PC-3 (cell line): ENCODE results near the gene PLA2G2E. TPM values are rescaled to one million over a fixed set of nuclear protein-coding genes. Genes with fewer than 3 reads are reported as not detected.

Source experiments
- ATAC-seq: fragments of 200-7000 bp; cut with Tn5 transposase; 2 replicates; pipeline ENCODE4 v1.9.1; 2020; ENCODE audit warnings: mild to moderate bottlenecking, moderate library complexity
- BruUV-seq: library from RNA; stranded (reverse); fragments of 400-500 nt; replicated peaks from 2 replicates; lab custom pipeline; 2021; lab: Mats Ljungman, UMichigan
- CTCF ChIA-PET: fragments of 300-600 bp; sonication (Branson Sonifier 250); formaldehyde crosslinking; loops from one replicate; lab custom pipeline; 2022; ENCODE audit warnings: antibody characterized with exemption; lab: Charles Lee
- POLR2A ChIA-PET: fragments of 300-600 bp; sonication (Branson Sonifier 250); formaldehyde crosslinking; loops from one replicate; lab custom pipeline; 2022; ENCODE audit warnings: antibody characterized with exemption; ENCODE audit not compliant: unreplicated experiment; lab: Charles Lee
- DNase-seq: peaks from one replicate; pipeline ENCODE4 v3.0.0-alpha.2; 2015
- H2AFZ ChIP-seq: fragments of 300-600 bp; sonication (generic); 2 replicates; pipeline ENCODE4 v1.6.0; 2016; ENCODE audit warnings: antibody characterized with exemption, low read length
- H3F3A ChIP-seq: fragments of 300-600 bp; sonication (generic); one replicate; pipeline ENCODE4 v1.6.0; 2017; ENCODE audit warnings: antibody characterized with exemption, low read length, control low read depth, mild to moderate bottlenecking; ENCODE audit not compliant: unreplicated experiment
- H3K27ac ChIP-seq: fragments of 300-600 bp; sonication (generic); 2 replicates; pipeline ENCODE4 v1.5.1; 2016; ENCODE audit warnings: mild to moderate bottlenecking, low read length
- H3K27me3 ChIP-seq: fragments of 300-600 bp; sonication (generic); 2 replicates; pipeline ENCODE4 v1.6.1; 2016; ENCODE audit warnings: low read length, mixed read lengths
- H3K36me3 ChIP-seq: fragments of 300-600 bp; sonication (generic); 2 replicates; pipeline ENCODE4 v1.6.1; 2016; ENCODE audit warnings: low read depth, mixed run types, low read length, mixed read lengths
- H3K4me1 ChIP-seq: fragments of 300-600 bp; sonication (generic); 2 replicates; pipeline ENCODE4 v1.5.1; 2016; ENCODE audit warnings: low read length; ENCODE audit not compliant: insufficient read depth
- H3K4me2 ChIP-seq: fragments of 300-600 bp; sonication (generic); 2 replicates; pipeline ENCODE4 v1.6.0; 2016; ENCODE audit warnings: low read length
- H3K4me3 ChIP-seq: fragments of 300-600 bp; sonication (generic); 2 replicates; pipeline ENCODE4 v1.5.1; 2016; ENCODE audit warnings: mild to moderate bottlenecking, low read length, mixed read lengths
- H3K79me2 ChIP-seq: fragments of 300-600 bp; sonication (generic); 2 replicates; pipeline ENCODE4 v1.6.1; 2017; ENCODE audit warnings: low read length, mixed read lengths
- H3K9ac ChIP-seq: fragments of 300-600 bp; sonication (generic); 2 replicates; pipeline ENCODE4 v1.6.0; 2016; ENCODE audit warnings: mild to moderate bottlenecking, low read length
- H3K9me2 ChIP-seq: fragments of 300-600 bp; sonication (generic); replicated peaks from 2 replicates; pipeline ENCODE4 v1.6.1; 2016; ENCODE audit warnings: mixed run types, low read length, mixed read lengths
- H3K9me3 ChIP-seq: fragments of 300-600 bp; sonication (generic); 2 replicates; pipeline ENCODE4 v1.6.1; 2016; ENCODE audit warnings: low read length, mixed read lengths
- H4K20me1 ChIP-seq: fragments of 300-600 bp; sonication (generic); 2 replicates; pipeline ENCODE4 v1.6.1; 2016; ENCODE audit warnings: low read length, mixed read lengths
- EZH2 ChIP-seq: fragments of 300-600 bp; sonication (generic); IDR thresholded peaks from one replicate; pipeline ENCODE4 v1.6.1; 2017; ENCODE audit warnings: antibody characterized with exemption, mild to moderate bottlenecking, low read length; ENCODE audit not compliant: unreplicated experiment
- EZH2phosphoT487 ChIP-seq: fragments of 300-600 bp; sonication (generic); IDR thresholded peaks from 2 replicates; pipeline ENCODE4 v1.6.1; 2018; ENCODE audit warnings: mild to moderate bottlenecking, antibody characterized with exemption, low read length, borderline replicate concordance
- intact Hi-C: fragments of 100-400 bp; cut with micrococcal nuclease; formaldehyde crosslinking; loops from 2 replicates; pipeline ENCODE4 v1.9.0; 2023
- total RNA-seq: library from RNA; depleted of rRNA; stranded (reverse); fragments of >200 nt; gene quantifications from 2 replicates; pipeline ENCODE4 v1.2.3, GENCODE V29; 2014
- TF ChIP-seq, protein P1 (sequence below): fragments of 300-600 bp; sonication (generic); conservative IDR thresholded peaks from 2 replicates; pipeline ENCODE4 v1.5.1; 2017; ENCODE audit warnings: antibody characterized with exemption, low read depth, mild to moderate bottlenecking, low read length

Gene PLA2G2E
- total RNA-seq, 1 experiment from 2014 or later: not detected

- peaks cover 70% of the 10 kb centered on the region for H3K36me3 ChIP-seq
- peaks cover 7% of the 10 kb centered on the region for H3F3A ChIP-seq
- peaks cover 29% of the 10 kb centered on the region for H3K4me1 ChIP-seq
- H3K27ac ChIP-seq: peak overlapping the region; percentile 94
- no peaks in the 10 kb centered on the region for H4K20me1 ChIP-seq
- TF ChIP-seq EZH2phosphoT487 (no peak), EZH2 (no peak)
- TF ChIP-seq, protein P1, sequence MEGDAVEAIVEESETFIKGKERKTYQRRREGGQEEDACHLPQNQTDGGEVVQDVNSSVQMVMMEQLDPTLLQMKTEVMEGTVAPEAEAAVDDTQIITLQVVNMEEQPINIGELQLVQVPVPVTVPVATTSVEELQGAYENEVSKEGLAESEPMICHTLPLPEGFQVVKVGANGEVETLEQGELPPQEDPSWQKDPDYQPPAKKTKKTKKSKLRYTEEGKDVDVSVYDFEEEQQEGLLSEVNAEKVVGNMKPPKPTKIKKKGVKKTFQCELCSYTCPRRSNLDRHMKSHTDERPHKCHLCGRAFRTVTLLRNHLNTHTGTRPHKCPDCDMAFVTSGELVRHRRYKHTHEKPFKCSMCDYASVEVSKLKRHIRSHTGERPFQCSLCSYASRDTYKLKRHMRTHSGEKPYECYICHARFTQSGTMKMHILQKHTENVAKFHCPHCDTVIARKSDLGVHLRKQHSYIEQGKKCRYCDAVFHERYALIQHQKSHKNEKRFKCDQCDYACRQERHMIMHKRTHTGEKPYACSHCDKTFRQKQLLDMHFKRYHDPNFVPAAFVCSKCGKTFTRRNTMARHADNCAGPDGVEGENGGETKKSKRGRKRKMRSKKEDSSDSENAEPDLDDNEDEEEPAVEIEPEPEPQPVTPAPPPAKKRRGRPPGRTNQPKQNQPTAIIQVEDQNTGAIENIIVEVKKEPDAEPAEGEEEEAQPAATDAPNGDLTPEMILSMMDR: no peak
- ChIA-PET CTCF (no interaction called here), POLR2A (no interaction called here)
- no peaks in the 10 kb centered on the region for H3K27me3 ChIP-seq
- ATAC-seq (no peak), DNase-seq (no peak)
- H3K9me2 ChIP-seq: no peaks in the 10 kb centered on the region
- no peak overlapping the region for H3K4me3 ChIP-seq
- H2AFZ ChIP-seq: no peak overlapping the region
- H3K9ac ChIP-seq: no peak overlapping the region
- peaks cover 41% of the 10 kb centered on the region for H3K79me2 ChIP-seq
- no peak overlapping the region for H3K4me2 ChIP-seq
- H3K9me3 ChIP-seq: no peaks in the 10 kb centered on the region
- intact Hi-C loops: no loop called here
- BruUV-seq: no TSS peak
These were observed 21.8 kb downstream of the PLA2G2E start for GRCh38 chr1:19901653-19902052.

- CTCF ChIA-PET: interaction anchor here (0.6 kb wide), 2 partner anchors 128 to 190 kb away, joined by 3 read pairs; no protein-coding TSS in a partner anchor
- peak overlapping the region; percentile 59 for H3K4me2 ChIP-seq
- no peak overlapping the region for H2AFZ ChIP-seq
- H3K27ac ChIP-seq: peak overlapping the region; percentile 96
- peaks cover 72% of the 10 kb centered on the region for H3K36me3 ChIP-seq
- H3K9me3 ChIP-seq: no peaks in the 10 kb centered on the region
- H3K4me1 ChIP-seq: peaks cover 40% of the 10 kb centered on the region
- intact Hi-C loops: loop anchor here (1.0 kb wide), 1 partner anchor 9 kb away; no protein-coding TSS in a partner anchor
- no peak overlapping the region for H3K4me3 ChIP-seq
- TF ChIP-seq EZH2phosphoT487 (no peak), EZH2 (no peak)
- TF ChIP-seq, protein P1: no peak
- peak; percentile 77 for ATAC-seq
- peak overlapping the region; percentile 68 for H3K9ac ChIP-seq
- H4K20me1 ChIP-seq: peaks cover 18% of the 10 kb centered on the region; the same call in 1 of the 2 replicates
- H3K9me2 ChIP-seq: no peaks in the 10 kb centered on the region
- BruUV-seq: no TSS peak
- POLR2A ChIA-PET: interaction anchor here (0.6 to 1.0 kb wide), 2 partner anchors 22 to 409 kb away, joined by 3 to 16 read pairs; partner anchors contain the start of gene CAPZB
- peak; percentile 86 for DNase-seq
- peaks cover 12% of the 10 kb centered on the region for H3F3A ChIP-seq
- no peaks in the 10 kb centered on the region for H3K27me3 ChIP-seq
- H3K79me2 ChIP-seq: peaks cover 67% of the 10 kb centered on the region
These were observed 29.2 kb downstream of the PLA2G2E start for GRCh38 chr1:19894218-19894617.

DNA sequence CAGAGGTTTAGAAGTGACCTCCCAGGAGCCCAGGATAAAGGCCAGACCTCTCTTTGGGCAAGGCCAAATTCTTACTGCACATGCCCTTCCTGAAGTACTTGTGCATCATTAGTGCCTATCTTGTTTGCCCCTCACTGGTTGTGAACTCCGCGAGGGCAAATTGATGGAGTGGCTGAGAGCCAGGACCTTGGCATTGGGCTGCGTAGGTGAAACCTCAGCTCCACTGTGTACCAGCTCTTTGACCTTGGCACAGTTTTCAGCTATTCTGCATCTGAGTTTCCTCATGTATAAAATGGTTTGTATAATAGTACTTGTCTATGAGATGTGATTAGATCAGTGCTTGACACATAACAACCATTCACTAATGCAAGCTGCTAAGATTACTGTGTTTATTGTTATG is 29.7 kb downstream of the PLA2G2E start:
- ChIA-PET POLR2A (interaction anchor here (1.0 kb wide), 1 partner anchor 21 kb away, joined by 3 read pairs; no protein-coding TSS in a partner anchor), CTCF (interaction anchor here (0.5 to 0.6 kb wide), 2 partner anchors 189 to 217 kb away, joined by 3 read pairs; no protein-coding TSS in a partner anchor)
- no peaks in the 10 kb centered on the region for H3K27me3 ChIP-seq
- H3K4me1 ChIP-seq: peaks cover 44% of the 10 kb centered on the region
- no peak overlapping the region for H3K4me3 ChIP-seq
- peaks cover 12% of the 10 kb centered on the region for H3F3A ChIP-seq
- peaks cover 23% of the 10 kb centered on the region; the same call in 1 of the 2 replicates for H4K20me1 ChIP-seq
- peaks cover 73% of the 10 kb centered on the region for H3K79me2 ChIP-seq
- H2AFZ ChIP-seq: no peak overlapping the region
- H3K4me2 ChIP-seq: peak overlapping the region; percentile 59
- H3K9ac ChIP-seq: peak overlapping the region; percentile 75
- H3K27ac ChIP-seq: peak overlapping the region; percentile 96
- intact Hi-C loops: loop anchor here (1.0 kb wide), 1 partner anchor 10 kb away; no protein-coding TSS in a partner anchor
- TSS peak; percentile 94 for BruUV-seq
- peaks cover 67% of the 10 kb centered on the region for H3K36me3 ChIP-seq
- no peak for TF ChIP-seq EZH2
- TF ChIP-seq EZH2phosphoT487: no peak
- TF ChIP-seq, protein P1: no peak
- ATAC-seq (peak; percentile 16), DNase-seq (no peak)
- H3K9me2 ChIP-seq: no peaks in the 10 kb centered on the region
- no peaks in the 10 kb centered on the region for H3K9me3 ChIP-seq
